ENCODE data around the gene KCNT2.

KCNT2 gene

GRCh38 chr1:196425513-196425912 lies 182.7 kb downstream of the KCNT2 start:
- no peak for DNase-seq
- H3K4me1 ChIP-seq: no peaks in the 10 kb centered on the region
- H3K27ac ChIP-seq: no peak overlapping the region
- H3K27me3 ChIP-seq: no peaks in the 10 kb centered on the region
- no peak overlapping the region for H3K4me3 ChIP-seq
- intact Hi-C loops (cut with DNase I; ENCODE audit: low total_unique reads): no loop called here
- TF ChIP-seq CTCF (IDR thresholded peaks at IDR 0.05): no peak
- H3K9me3 ChIP-seq: no peaks in the 10 kb centered on the region
- no peaks in the 10 kb centered on the region for H3K36me3 ChIP-seq

- Histone ChIP-seq H3K4me1 (no peaks in the 10 kb centered on the region), H3K9me3 (no peaks in the 10 kb centered on the region), H3K27me3 (no peaks in the 10 kb centered on the region), H3K36me3 (no peaks in the 10 kb centered on the region), H3K4me3 (no peak overlapping the region), H3K27ac (peak overlapping the region; percentile 42 to 53)
- TF ChIP-seq CTCF (IDR thresholded peaks at IDR 0.05): no peak
- no peak for DNase-seq
- intact Hi-C loops (cut with DNase I; ENCODE audit: low total_unique reads): no loop called here
Measured at GRCh38 chr1:196423612-196424011, 184.6 kb downstream of the KCNT2 start.

- H3K4me3 ChIP-seq: no peak overlapping the region
- H3K4me1 ChIP-seq: no peaks in the 10 kb centered on the region
- H3K27ac ChIP-seq: no peak overlapping the region
- no peaks in the 10 kb centered on the region for H3K9me3 ChIP-seq
- H3K27me3 ChIP-seq: no peaks in the 10 kb centered on the region
- no peak for DNase-seq
- H3K36me3 ChIP-seq: no peaks in the 10 kb centered on the region
- no peak for TF ChIP-seq CTCF (IDR thresholded peaks at IDR 0.05)
- intact Hi-C loops (cut with DNase I; ENCODE audit: low total_unique reads): no loop called here
Measured at GRCh38 chr1:196418772-196419171, 189.5 kb downstream of the KCNT2 start.

- Histone ChIP-seq H3K4me1 (no peaks in the 10 kb centered on the region), H3K27me3 (no peaks in the 10 kb centered on the region), H3K36me3 (no peaks in the 10 kb centered on the region), H3K9me3 (no peaks in the 10 kb centered on the region), H3K27ac (no peak overlapping the region), H3K4me3 (no peak overlapping the region)
- no peak for DNase-seq
- intact Hi-C loops (cut with DNase I; ENCODE audit: low total_unique reads): no loop called here
- no peak for TF ChIP-seq CTCF (IDR thresholded peaks at IDR 0.05)
Measured at GRCh38 chr1:196415978-196416377, 192.3 kb downstream of the KCNT2 start.

GRCh38 chr1:196412326-196412725 lies 195.9 kb downstream of the KCNT2 start:
- H3K27ac ChIP-seq: no peak overlapping the region
- H3K4me1 ChIP-seq: peaks cover 0 to 14% (median 4%) of the 10 kb centered on the region in 4 donors
- no peaks in the 10 kb centered on the region for H3K9me3 ChIP-seq
- no peaks in the 10 kb centered on the region for H3K27me3 ChIP-seq
- no peaks in the 10 kb centered on the region for H3K36me3 ChIP-seq
- no peak overlapping the region for H3K4me3 ChIP-seq
- intact Hi-C loops (cut with DNase I; ENCODE audit: low total_unique reads): no loop called here
- TF ChIP-seq CTCF (IDR thresholded peaks at IDR 0.05): no peak
- DNase-seq: no peak

- intact Hi-C loops (cut with DNase I; ENCODE audit: low total_unique reads): no loop called here
- Histone ChIP-seq H3K4me1 (peaks cover 0 to 22% (median 4%) of the 10 kb centered on the region in 4 donors), H3K36me3 (no peaks in the 10 kb centered on the region), H3K4me3 (no peak overlapping the region), H3K27me3 (no peaks in the 10 kb centered on the region), H3K9me3 (no peaks in the 10 kb centered on the region), H3K27ac (no peak overlapping the region)
- no peak for TF ChIP-seq CTCF (IDR thresholded peaks at IDR 0.05)
- no peak for DNase-seq
Measured at GRCh38 chr1:196410768-196411167, 197.5 kb downstream of the KCNT2 start.
